ENCODE results near the gene CIITA. TPM values are rescaled to one million over a fixed set of nuclear protein-coding genes. Genes with fewer than 3 reads are reported as not detected.
A peak's percentile ranks its signal among the peaks of the same experiment; 100 is the strongest.
"Not testable (repeated sequence)": the region's sequence is repeated elsewhere in the genome, so short reads cannot be mapped to it uniquely, and the experiment has no call there.

CIITA gene, protein sequence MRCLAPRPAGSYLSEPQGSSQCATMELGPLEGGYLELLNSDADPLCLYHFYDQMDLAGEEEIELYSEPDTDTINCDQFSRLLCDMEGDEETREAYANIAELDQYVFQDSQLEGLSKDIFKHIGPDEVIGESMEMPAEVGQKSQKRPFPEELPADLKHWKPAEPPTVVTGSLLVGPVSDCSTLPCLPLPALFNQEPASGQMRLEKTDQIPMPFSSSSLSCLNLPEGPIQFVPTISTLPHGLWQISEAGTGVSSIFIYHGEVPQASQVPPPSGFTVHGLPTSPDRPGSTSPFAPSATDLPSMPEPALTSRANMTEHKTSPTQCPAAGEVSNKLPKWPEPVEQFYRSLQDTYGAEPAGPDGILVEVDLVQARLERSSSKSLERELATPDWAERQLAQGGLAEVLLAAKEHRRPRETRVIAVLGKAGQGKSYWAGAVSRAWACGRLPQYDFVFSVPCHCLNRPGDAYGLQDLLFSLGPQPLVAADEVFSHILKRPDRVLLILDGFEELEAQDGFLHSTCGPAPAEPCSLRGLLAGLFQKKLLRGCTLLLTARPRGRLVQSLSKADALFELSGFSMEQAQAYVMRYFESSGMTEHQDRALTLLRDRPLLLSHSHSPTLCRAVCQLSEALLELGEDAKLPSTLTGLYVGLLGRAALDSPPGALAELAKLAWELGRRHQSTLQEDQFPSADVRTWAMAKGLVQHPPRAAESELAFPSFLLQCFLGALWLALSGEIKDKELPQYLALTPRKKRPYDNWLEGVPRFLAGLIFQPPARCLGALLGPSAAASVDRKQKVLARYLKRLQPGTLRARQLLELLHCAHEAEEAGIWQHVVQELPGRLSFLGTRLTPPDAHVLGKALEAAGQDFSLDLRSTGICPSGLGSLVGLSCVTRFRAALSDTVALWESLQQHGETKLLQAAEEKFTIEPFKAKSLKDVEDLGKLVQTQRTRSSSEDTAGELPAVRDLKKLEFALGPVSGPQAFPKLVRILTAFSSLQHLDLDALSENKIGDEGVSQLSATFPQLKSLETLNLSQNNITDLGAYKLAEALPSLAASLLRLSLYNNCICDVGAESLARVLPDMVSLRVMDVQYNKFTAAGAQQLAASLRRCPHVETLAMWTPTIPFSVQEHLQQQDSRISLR
- total RNA-seq, result 0.98 TPM
- 1 to 10 TPM; 1.2 to 3.7 (median 1.8) TPM for polyA plus RNA-seq (ENCODE audit: insufficient read depth in 1 of 8, insufficient read length in 8 of 8, low replicate concordance in 1 of 8)
- long read RNA-seq, donor 1, result 0 reads
- long read RNA-seq, donor 2, result 0 reads
- long read RNA-seq, donor 3, partial matches to known transcripts, result 0 of 1 reads
- long read RNA-seq, donor 3, other reads (novel, unspliced or antisense), result 0 of 1 reads
- long read RNA-seq, donor 4, partial matches to known transcripts, result 0 of 20 reads
- long read RNA-seq, donor 4, other reads (novel, unspliced or antisense), result 20 of 20 reads
- long read RNA-seq, donor 5, partial matches to known transcripts, result 130 of 130 reads
- long read RNA-seq, donor 5, other reads (novel, unspliced or antisense), result 0 of 130 reads
- long read RNA-seq, donor 6, result 0 reads
- long read RNA-seq, donor 7, result 0 reads
- long read RNA-seq, donor 8, result 0 reads
- long read RNA-seq, donor 9, partial matches to known transcripts, result 33 of 33 reads
- long read RNA-seq, donor 9, other reads (novel, unspliced or antisense), result 0 of 33 reads
- long read RNA-seq, donor 10, partial matches to known transcripts, result 0 of 23 reads
- long read RNA-seq, donor 10, other reads (novel, unspliced or antisense), result 23 of 23 reads
- long read RNA-seq, donor 11, result 0 reads

DNA sequence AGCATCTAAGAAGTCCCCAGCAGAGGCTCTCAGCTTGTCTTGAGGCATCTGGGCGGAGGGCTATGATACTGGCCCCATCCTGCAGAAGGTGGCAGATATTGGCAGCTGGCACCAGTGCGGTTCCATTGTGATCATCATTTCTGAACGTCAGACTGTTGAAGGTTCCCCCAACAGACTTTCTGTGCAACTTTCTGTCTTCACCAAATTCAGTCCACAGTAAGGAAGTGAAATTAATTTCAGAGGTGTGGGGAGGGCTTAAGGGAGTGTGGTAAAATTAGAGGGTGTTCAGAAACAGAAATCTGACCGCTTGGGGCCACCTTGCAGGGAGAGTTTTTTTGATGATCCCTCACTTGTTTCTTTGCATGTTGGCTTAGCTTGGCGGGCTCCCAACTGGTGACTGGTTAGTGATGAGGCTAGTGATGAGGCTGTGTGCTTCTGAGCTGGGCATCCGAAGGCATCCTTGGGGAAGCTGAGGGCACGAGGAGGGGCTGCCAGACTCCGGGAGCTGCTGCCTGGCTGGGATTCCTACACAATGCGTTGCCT is at the start of gene CIITA:
CIITA (plus strand) TSS at position 404 of the 543 bp plus-strand sequence; CDS start at position 533, 129 bp downstream.
- Histone ChIP-seq H3K4me1 (ENCODE audit: control insufficient read depth, insufficient read depth, low read length) (peaks cover 14% of the 10 kb centered on the region), H3K9me3 (replicated peaks; ENCODE audit: control insufficient read depth, low read depth, low read length) (no peaks in the 10 kb centered on the region), H3K4me3 (ENCODE audit: low read length) (peak within 1 kb of the TSS; percentile 46), H3K27me3 (ENCODE audit: control insufficient read depth, insufficient read depth, low read length) (peaks cover 44% of the 10 kb centered on the region), H3K36me3 (ENCODE audit: control insufficient read depth, insufficient read depth, low read length) (no peaks in the 10 kb centered on the region), H3K27ac (ENCODE audit: low read length) (peak within 1 kb of the TSS; percentile 25)
- DNase-seq, result peak; percentile 83
- WGBS (ENCODE audit: insufficient coverage), result 44% methylated on average over 9 of the region's 9 CpGs

DNA sequence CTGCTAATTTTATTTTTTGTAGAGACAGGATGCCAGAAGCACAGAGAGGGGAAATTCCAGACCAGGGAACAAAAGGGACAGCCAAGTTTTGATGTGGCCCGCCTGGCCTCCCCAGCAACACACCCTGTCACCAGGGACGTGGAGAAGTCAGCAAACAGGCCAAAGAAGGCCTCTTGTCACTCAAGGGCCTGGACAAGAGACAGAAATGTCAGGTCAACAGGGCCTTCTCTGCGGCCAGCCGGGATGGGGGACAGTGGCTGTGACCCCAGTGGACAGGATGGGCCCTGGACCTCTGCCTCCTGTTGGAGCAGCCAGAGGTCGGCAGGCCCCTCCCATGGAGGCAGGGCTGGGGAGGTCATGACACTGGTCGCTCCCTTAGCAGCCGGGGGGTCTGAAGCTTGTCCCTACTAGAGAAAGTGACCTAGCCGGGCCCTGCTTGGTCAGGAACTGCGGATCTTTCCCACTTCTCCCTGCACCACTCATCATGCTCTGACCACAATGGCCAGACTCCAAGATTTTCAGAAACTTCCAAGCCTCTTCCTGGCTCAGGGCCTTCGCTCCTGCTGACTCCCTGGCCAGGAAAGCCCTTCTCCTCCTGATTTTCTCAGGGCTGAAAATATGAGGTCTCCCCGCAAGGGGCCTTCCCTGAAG is 49.2 kb upstream of the CIITA start:
- Histone ChIP-seq H3K4me1 (ENCODE audit: control insufficient read depth, insufficient read depth, low read length) (peaks cover 25% of the 10 kb centered on the region), H3K27me3 (ENCODE audit: control insufficient read depth, insufficient read depth, low read length) (no peaks in the 10 kb centered on the region), H3K9me3 (replicated peaks; ENCODE audit: control insufficient read depth, low read depth, low read length) (no peaks in the 10 kb centered on the region), H3K36me3 (ENCODE audit: control insufficient read depth, insufficient read depth, low read length) (no peaks in the 10 kb centered on the region), H3K27ac (ENCODE audit: low read length) (peak overlapping the region; percentile 97), H3K4me3 (ENCODE audit: low read length) (no peak overlapping the region)
- DNase-seq, result peak; percentile 98
- 14% methylated on average over 7 of the region's 11 CpGs for WGBS (ENCODE audit: insufficient coverage)

DNA sequence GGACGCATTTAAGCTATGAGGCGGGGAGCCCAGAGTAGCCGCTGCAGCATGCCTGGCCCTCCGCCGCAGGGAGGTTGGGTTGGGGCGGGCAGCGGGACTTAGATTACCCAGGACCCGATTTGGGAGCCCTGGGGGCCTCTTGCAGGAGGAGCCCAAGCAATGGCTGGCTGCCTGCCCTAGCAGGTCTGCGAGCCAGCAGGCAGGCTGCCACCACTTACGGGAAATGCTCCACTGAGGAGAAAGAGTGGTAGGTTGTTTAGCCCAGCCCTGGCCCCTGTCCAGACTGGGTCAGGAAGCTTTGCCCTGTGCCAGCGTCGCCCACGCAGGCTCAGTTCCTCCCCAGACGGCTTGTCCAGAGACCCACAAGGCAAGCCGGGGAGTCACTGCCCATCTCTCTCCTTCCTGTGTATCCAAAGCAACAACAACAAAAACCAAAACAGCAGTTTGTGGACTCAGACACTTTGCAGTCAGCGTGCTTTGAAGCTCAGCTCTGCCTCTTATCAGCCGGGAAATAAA is 48.1 kb upstream of the CIITA start:
- WGBS (ENCODE audit: insufficient coverage), result 1% methylated on average over 14 of the region's 17 CpGs
- no peak overlapping the region for H3K4me3 ChIP-seq (ENCODE audit: low read length)

DNA sequence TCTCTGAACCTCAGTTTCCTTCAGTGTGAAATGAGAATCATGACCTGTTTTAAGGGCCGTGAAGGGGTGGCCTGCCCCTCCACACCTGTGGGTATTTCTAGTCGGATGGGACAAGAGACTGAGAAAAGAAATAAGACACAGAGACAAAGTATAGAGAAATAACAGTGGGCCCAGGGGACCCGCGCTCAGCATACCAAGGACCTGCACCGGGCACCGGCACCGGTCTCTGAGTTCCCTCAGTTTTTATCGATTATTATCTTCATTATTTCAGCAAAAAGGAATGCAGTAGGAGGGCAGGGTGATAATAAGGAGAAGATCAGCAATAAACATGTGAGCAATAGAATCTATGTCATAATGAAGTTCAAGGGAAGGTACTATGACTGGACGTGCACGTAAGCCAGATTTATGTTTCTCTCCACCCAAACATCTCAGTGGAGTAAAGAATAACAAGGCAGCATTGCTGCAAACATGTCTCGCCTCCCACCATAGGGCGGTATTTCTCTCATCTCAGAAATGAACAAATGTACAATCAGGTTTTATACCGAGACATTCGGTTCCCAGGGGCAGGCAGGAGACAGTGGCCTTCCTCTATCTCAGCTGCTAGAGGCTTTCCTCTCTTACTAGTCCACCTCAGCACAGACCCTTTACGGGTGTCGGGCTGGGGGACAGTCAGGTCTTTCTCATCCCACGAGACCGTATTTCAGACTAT is 47.5 kb upstream of the CIITA start:
- WGBS (ENCODE audit: insufficient coverage), result no CpG with 5 or more reads among the region's 18 CpGs
- H3K27me3 ChIP-seq (ENCODE audit: control insufficient read depth, insufficient read depth, low read length); DNase-seq; H3K36me3 ChIP-seq (ENCODE audit: control insufficient read depth, insufficient read depth, low read length); H3K9me3 ChIP-seq (replicated peaks; ENCODE audit: control insufficient read depth, low read depth, low read length); H3K4me3 ChIP-seq (ENCODE audit: low read length): not testable (repeated sequence)
- H3K4me1 ChIP-seq (ENCODE audit: control insufficient read depth, insufficient read depth, low read length), result peaks cover 25% of the 10 kb centered on the region
- peak overlapping the region; percentile 97 for H3K27ac ChIP-seq (ENCODE audit: low read length)

More for the DNA sequence above, 48.1 kb upstream of the CIITA start:
- Histone ChIP-seq H3K4me1 (ENCODE audit: control insufficient read depth, insufficient read depth, low read length) (peaks cover 25% of the 10 kb centered on the region), H3K27ac (ENCODE audit: low read length) (peak overlapping the region; percentile 97), H3K27me3 (ENCODE audit: control insufficient read depth, insufficient read depth, low read length) (no peaks in the 10 kb centered on the region), H3K9me3 (replicated peaks; ENCODE audit: control insufficient read depth, low read depth, low read length) (no peaks in the 10 kb centered on the region), H3K36me3 (ENCODE audit: control insufficient read depth, insufficient read depth, low read length) (no peaks in the 10 kb centered on the region)
- DNase-seq, result peak; percentile 94

DNA sequence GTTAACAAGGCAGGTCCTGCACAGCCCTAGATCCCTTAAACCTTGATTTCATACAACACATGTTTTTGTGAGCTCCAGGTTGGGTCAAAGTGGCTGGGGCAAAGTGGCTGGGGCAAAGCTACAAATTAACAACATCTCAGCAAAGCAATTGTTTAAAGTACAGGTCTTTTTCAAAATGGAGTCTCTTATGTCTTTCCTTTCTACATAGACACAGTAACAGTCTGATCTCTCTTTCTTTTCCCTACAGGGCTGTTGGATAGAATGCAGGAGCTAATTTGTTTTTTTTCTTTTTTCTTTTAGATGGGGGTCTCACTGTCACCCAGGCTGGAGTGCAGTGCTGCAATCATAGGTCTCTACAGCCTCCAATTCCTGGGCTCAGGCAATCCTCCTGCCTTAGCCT is 46.8 kb upstream of the CIITA start:
- H3K4me1 ChIP-seq (ENCODE audit: control insufficient read depth, insufficient read depth, low read length), result peaks cover 25% of the 10 kb centered on the region

DNA sequence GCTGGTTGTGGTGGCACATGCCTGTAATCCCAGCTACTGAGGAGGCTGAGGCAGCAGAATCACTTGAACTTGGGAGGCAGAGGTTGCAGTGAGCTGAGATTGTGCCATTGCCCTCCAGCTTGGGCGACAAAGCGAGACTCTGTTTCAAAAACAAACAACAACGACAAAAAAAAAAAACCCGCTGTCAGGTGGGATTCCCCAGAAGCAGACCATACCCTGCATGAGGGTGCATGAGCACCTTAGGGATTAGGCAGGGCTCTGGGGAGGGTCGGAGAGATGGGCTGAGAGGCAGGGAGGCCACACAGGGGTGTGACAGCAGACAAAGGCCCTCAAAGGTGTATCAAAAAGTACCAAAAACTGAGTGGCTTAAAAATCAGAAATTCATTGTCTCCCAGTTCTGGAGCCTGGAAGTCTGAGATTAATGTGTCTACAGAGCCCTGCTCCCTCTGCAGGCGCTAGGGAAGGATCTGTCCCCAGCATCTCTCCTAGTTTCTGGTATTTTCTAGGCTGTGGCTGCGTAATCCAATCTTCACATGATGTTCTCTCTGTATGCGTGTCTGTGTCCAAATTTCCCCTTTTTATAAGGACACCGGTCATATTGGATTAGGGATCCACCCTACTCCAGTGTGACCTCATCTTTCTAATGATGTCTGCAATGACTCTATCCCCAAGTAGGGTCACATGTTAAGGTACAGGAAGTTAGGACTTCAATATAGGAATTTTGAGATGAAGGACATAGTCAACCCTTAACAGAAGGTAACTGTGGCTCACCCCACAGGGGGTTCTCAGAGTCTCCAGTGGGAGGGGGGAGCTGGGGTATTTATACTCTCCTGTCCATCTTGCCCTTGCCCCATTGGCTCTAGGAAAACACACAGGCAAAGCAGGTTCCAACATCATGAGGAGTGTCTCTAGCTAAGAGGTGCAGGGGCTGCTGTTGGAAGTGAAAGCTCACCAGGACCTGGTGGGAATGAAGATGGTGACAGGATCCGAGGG is 44.8 kb upstream of the CIITA start:
- Histone ChIP-seq H3K27ac (ENCODE audit: low read length) (no peak overlapping the region), H3K9me3 (replicated peaks; ENCODE audit: control insufficient read depth, low read depth, low read length) (no peaks in the 10 kb centered on the region), H3K27me3 (ENCODE audit: control insufficient read depth, insufficient read depth, low read length) (no peaks in the 10 kb centered on the region), H3K36me3 (ENCODE audit: control insufficient read depth, insufficient read depth, low read length) (no peaks in the 10 kb centered on the region), H3K4me1 (ENCODE audit: control insufficient read depth, insufficient read depth, low read length) (peaks cover 23% of the 10 kb centered on the region), H3K4me3 (ENCODE audit: low read length) (no peak overlapping the region)
- WGBS (ENCODE audit: insufficient coverage), result 96% methylated on average over 3 of the region's 10 CpGs
- no peak for DNase-seq

More for the DNA sequence above, 46.8 kb upstream of the CIITA start:
- H3K4me3 ChIP-seq (ENCODE audit: low read length); DNase-seq; H3K9me3 ChIP-seq (replicated peaks; ENCODE audit: control insufficient read depth, low read depth, low read length); H3K36me3 ChIP-seq (ENCODE audit: control insufficient read depth, insufficient read depth, low read length); H3K27ac ChIP-seq (ENCODE audit: low read length); H3K27me3 ChIP-seq (ENCODE audit: control insufficient read depth, insufficient read depth, low read length): not testable (repeated sequence)

DNA sequence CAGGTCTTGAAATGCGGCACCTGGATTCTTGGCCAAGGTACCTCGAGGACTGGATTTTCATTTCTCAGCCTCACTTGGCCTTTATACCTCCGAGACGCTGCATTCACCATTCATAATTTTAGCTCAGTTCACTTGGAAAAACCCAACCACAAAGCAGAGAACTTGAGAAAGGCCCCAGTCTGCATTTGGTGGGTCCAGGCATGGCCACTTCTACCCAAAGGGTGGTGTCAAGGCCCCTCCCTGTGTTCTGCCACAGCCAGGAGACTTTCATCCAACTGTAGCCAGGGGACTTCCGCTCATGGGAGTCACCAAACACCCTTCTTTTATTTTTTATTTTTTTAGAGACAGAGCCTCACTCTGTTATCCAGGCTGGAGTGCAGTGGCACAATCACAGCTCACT is 43.7 kb upstream of the CIITA start:
- no peaks in the 10 kb centered on the region for H3K9me3 ChIP-seq (replicated peaks; ENCODE audit: control insufficient read depth, low read depth, low read length)
- H3K36me3 ChIP-seq (ENCODE audit: control insufficient read depth, insufficient read depth, low read length), result no peaks in the 10 kb centered on the region
- no peak for DNase-seq
- WGBS (ENCODE audit: insufficient coverage), result 78% methylated on average over 3 of the region's 5 CpGs
- no peak overlapping the region for H3K4me3 ChIP-seq (ENCODE audit: low read length)
- peaks cover 12% of the 10 kb centered on the region for H3K4me1 ChIP-seq (ENCODE audit: control insufficient read depth, insufficient read depth, low read length)
- no peak overlapping the region for H3K27ac ChIP-seq (ENCODE audit: low read length)
- H3K27me3 ChIP-seq (ENCODE audit: control insufficient read depth, insufficient read depth, low read length), result no peaks in the 10 kb centered on the region

Data from muscle of leg (tissue), 16 donors.